Stimulated activated CD8-positive, alpha-beta memory T cell treated with anti-CD3 and anti-CD28 coated beads, Interleukin-4, amount 100 ng/mL, for 48 hours (primary cell): ENCODE measurements around the gene RARG.
A peak's percentile ranks its signal among the peaks of the same experiment; 100 is the strongest.

ENCODE experiments used
- DNase-seq: peaks from one replicate; pipeline ENCODE4 v3.0.0-alpha.2; 2020

Gene RARG

GRCh38 chr12:53241623-53242412 is 9.8 kb upstream of the RARG start:
- DNase-seq, result no peak

- no peak for DNase-seq
Measured at GRCh38 chr12:53239643-53240258, 7.7 kb upstream of the RARG start.

DNA sequence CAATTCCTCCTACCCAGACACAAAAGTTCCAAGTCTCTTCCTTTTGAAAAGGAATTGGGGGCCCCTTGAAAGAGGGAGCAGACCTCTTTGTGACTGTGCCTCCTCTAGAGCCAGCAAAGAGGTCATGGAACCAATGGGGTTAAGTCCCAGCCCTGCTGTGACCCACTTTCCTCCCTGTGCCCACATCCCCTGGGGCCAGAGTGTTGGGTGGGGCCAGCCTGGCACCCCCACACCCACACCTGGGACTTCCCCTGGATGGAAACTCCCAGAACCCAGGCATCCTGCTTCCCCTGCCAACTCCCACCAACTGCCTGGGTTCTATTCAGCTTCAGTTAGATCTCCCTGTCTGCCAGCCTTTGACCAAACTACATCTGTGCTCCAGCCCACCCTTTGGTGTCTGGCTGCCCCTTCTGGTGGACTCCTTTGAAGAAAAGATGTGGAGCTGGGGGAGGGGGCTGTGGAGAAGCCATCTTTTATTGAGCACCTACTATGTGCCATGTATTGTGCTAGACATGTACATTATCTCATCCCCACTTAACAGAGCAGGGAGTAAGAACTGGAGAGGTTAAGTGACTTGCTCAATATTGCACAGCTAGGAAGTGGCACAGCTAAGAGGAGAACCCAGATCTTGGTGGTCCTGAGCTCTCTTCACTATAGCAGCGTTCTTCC is 4.6 kb upstream of the RARG start:
- peak; percentile 57 for DNase-seq

DNA sequence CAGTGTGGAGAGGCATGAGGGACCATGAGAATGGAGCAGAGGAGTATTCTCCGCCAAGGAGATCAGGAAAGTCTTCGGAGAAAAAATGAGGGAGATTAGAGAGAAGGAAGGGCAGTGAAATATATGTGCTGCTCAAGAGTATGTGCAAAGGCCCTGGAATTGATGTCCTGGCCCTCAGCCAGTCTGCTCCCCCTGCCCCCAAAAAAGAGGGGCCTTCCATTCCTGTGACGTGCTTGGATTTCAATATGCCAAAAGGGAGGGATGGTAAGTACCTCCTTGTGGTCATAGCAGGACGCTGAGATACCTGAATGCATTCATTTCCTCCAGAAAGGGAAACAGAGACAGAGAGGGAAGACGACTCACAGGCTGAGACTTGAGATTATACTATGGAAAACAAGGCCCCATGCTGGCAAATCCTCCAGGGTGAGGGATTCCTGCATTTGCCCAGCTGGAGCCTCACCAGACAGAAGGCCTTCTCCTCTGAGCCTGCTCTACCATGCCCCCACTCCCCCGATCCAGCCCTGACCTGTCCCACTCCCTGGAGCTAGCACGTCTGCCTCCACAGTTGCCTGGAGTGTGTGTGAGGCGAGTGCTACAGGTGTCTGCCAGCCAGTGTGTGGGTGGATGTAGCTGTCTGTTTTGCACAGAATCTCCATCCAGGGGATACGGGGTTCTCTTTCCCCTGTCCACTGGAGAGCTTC is 3.9 kb upstream of the RARG start:
- DNase-seq, result peak; percentile 51

DNA sequence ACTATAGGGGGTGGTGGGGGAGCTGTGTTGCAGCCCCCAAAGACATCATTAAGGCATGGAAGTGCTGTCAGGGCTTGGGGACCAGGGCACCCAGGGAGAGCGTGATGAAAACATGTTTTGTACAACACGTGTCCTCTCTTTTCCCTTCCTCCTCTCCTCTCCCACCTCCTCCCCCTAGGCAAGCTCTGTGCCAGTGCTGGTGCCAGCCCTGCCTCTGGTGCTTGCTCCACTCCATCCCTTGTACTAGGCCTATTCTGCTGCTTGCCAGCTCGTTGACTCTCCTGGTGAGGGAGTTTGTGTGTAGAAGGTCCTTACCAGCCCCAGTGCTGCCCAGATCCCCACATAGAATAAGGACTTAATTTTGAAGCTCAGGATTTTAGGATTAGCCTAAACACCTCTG is 3.2 kb upstream of the RARG start:
- DNase-seq, result no peak

DNA sequence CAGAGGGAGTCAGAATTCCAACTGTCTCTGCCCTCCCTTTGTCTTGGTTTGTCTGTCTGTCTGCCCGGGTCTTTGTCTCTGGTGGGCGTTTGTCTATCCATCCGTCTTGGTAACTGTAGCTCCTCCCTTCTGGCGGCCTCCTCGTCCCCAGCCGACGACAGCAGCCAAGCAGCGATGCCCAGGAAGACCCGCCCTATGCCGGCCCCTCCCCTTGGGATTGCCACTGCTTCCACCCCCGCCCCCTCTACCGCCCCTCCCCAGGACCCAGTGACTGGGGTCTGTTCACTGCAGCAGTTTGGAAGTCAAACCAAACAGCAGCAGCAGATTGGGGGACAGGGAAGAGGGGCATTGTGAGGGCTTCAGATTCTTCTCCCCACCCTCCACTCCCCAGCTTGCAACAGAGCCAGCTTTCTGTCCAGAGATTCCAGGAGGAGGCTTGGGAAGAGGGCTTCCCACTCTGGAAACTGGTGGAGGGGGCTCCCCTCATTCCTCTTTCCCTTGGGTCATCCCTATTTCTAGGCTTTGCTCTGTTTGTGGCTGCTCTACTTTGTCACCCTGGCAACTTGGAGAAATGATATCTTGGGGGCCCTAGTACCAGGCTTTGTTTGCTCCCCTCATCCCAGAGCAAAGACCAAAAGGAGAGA is 2.4 kb upstream of the RARG start:
- DNase-seq, result no peak

DNA sequence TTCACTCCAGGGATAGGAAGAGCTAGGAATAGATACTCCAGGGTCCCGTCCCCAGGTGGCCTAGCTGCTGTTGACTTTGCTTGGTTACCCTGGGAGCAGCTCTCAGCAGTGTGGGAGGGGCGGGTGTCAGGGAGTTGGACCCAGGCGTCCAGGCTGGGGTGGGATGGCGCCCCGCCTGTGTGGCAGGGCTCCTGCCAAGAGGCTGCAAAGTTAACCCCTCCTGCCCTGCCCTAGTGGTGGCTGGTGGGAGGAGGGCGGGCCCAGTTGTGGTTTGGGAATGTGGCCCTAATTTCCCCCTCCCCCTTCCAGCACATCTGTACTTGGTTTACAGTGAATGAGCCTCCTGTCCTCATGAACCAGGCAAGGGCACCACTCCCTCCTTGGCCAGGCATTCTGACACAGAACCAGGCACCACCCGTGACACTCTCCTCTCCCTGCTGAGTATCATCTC is 1.7 kb upstream of the RARG start:
- no peak for DNase-seq

DNA sequence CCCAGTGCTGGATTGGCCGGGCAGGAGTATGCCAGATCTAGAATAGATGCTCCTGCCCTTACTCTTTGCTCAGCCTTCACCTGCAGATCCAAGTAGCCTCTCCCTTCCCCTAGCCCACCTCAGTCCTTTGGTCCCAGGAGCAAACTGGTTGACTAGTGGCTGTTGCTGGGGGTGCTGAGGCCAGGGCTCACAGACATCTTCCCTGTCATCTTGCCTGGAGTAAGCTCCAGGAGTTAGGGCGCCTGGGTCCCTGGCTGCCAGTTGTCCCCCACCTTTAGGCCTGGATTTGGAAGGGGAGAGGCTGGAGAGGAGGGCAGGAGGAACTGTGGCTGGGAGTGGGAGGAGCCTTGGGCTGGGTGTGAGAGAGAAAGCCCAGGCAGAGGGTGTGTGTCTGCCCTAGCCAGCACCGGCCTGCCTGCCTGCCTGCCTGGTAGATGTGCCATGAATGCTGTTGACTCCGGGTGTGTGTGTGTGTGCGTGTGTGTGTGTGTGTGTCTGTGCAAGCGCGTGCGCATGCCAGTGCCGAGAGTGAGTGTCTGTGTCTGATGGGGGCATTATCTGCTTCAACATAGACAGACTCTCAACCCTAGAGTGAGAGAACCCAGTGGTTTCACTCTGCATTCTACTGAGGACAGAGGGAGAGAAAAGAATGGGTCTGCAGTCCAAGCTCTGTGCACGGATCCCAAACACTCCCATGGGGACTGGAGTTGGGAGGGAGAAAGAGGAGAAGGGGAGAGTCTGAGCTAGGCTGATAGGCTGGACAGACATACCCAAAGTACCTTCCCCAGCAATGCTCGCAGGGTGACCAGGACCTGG is 845 bp upstream of the RARG start:
- DNase-seq, result no peak

- no peak for DNase-seq
Measured at GRCh38 chr12:53231671-53231920, 413 bp downstream of the RARG start.

- no peak for DNase-seq
Measured at GRCh38 chr12:53230108-53230845, 1.7 kb downstream of the RARG start.

DNA sequence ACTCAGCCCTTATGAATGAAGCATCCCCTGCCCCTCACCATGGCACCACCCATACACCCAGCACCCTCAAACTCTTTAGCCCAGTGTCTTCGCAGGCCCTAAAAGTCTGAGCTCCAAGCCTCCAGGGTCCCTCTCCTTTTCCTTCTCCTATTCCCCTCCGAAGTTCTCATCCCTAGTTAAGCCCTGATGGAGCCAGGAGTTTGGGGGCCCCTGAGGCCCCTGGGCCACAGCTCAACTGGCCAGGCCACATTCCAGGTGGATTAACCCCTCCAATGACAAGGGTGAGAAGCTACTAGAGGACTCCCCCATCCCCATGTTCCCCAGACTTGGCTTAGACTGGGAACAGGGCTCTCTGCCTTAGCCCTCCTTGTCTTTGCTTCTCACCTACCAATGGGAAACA is 2.6 kb downstream of the RARG start:
- DNase-seq, result no peak

DNA sequence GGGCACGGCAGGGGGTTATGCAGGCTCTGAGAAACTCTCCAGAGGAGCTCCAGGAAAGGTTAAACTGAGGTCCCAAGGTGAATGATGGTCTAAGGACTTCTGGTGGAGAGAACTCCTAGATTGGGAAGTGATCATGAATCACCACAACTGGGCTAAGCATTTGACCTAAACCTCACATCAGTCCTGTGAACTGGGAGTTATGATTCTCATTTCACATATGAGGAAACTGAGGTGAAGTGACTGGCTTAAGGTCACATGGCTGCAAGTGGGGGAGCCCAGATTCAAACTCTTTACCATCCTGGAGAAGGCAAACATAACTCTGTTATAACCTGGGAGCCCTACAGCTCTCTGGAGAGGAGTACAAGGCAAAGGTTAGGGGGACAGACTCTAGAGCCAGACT is 4.2 kb downstream of the RARG start:
- no peak for DNase-seq

DNA sequence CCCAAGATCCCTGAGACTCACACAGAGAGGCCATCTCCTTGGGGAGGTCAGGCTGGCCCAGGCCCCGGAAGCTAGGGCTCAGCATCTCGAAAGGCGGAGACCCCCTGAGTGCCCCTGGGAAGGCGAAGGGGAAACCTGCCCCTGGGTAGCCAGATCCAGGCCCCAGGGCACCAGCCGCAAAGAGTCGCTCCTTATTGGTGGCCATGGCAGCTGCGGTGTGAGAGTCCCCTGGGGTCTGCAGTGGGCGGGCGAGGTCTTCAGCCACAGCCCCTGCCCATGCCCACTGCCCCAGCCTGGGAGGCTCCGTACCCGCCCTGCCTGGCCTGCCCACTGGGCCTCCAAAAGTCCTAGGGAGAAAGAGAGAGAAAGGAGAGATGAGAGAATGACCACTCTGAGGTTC is 4.7 kb downstream of the RARG start:
- no peak for DNase-seq

- no peak for DNase-seq
Measured at GRCh38 chr12:53226815-53227214, 5.2 kb downstream of the RARG start.

DNA sequence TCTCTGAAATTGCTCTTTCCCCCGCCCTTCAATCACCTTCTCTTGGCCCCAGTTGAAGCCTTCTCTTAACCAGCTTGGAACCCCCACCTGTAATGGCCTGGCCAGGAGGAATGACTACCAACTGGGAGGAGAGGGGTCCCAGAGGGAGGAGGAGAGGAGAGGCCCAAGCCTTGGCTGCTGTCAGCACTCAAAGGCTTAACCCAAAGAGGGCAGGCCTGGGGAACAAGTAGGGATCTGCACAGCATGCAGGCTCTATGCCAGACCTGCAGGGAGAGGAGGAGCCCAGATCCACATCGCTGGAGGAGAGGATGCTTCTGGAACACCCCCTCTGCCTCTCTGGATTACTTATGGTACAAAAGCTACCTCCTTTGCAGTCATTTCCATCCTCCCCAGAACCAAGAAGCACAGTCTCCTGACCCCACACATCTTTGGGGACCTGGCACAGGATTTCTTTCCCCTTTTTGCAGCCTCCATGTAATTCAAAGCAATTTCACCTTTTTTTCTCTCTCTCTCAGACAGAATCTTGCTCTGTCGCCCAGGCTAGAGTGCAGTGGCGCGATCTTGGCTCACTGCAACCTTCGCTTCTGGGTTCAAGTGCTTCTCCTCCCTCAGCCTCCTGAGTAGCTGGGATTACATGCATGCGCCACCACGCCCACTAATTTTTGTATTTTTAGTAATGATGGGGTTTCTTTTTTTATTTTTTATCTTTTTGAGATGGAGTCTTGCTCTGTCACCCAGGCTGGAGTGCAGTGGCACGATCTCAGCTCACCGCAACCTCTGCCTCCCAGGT is 6.2 kb downstream of the RARG start:
- DNase-seq, result no peak

GRCh38 chr12:53224897-53225634 is 6.9 kb downstream of the RARG start:
- DNase-seq, result no peak

- DNase-seq, result no peak
Measured at GRCh38 chr12:53224061-53224896, 7.7 kb downstream of the RARG start.

GRCh38 chr12:53223389-53224060 is 8.5 kb downstream of the RARG start:
- DNase-seq, result no peak
